Measurements from ENCODE around the gene CMTM3. TPM values are rescaled to one million over a fixed set of nuclear protein-coding genes. Genes with fewer than 3 reads are reported as not detected.
"Not testable (repeated sequence)": the region's sequence is repeated elsewhere in the genome, so short reads cannot be mapped to it uniquely, and the experiment has no call there.

CMTM3 gene
- total RNA-seq, 2 donors from 2014 or later = 82.4 to 90.6 TPM

DNA sequence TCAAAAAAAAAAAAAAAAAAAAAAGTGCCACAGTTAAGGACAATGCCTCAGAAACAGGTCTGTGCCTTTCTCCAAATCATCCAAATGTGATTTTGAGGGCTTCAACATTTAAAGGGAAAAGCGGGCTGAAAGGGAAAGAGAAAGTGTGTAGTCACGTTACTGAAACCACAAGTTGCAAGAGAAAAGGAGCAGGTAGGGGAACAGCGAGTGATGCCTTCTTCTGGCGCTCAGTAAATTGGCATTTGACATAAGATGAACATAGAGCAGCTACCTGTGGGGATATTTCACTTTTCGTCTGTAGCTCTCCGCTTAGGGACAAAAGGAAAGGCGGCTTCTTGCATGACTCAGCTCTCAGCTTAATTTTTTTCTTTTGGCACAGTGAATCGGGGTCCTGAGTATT lies 14.2 kb upstream of the CMTM3 start:
- Mint-ChIP-seq H3K4me3 (peak overlapping the region; percentile 82 to 85), H3K9me3 (no peaks in the 10 kb centered on the region), H3K4me1 (ENCODE audit: low read depth) (peaks cover 66% of the 10 kb centered on the region), H3K27ac (no peak overlapping the region), H3K36me3 (ENCODE audit: insufficient read depth in 2 of 2) (no peaks in the 10 kb centered on the region), H3K27me3 (ENCODE audit: low read depth) (no peaks in the 10 kb centered on the region)
- DNase-seq (peak in 1 of 2 donors; percentile 27), ATAC-seq (replicated peaks in 1 of 2) (peak; percentile 49 to 55)

- ATAC-seq (replicated peaks in 1 of 2) = no peak
- no peaks in the 10 kb centered on the region for H3K9me3 Mint-ChIP-seq
- H3K27ac Mint-ChIP-seq = no peak overlapping the region
- H3K4me1 Mint-ChIP-seq (ENCODE audit: low read depth) = peaks cover 69% of the 10 kb centered on the region
- no peaks in the 10 kb centered on the region for H3K27me3 Mint-ChIP-seq (ENCODE audit: low read depth)
- DNase-seq = no peak
- H3K4me3 Mint-ChIP-seq = peak overlapping the region; percentile 82 to 85
- no peaks in the 10 kb centered on the region for H3K36me3 Mint-ChIP-seq (ENCODE audit: insufficient read depth in 2 of 2)
Measured at GRCh38 chr16:66591018-66591417, 13.5 kb upstream of the CMTM3 start.

DNA sequence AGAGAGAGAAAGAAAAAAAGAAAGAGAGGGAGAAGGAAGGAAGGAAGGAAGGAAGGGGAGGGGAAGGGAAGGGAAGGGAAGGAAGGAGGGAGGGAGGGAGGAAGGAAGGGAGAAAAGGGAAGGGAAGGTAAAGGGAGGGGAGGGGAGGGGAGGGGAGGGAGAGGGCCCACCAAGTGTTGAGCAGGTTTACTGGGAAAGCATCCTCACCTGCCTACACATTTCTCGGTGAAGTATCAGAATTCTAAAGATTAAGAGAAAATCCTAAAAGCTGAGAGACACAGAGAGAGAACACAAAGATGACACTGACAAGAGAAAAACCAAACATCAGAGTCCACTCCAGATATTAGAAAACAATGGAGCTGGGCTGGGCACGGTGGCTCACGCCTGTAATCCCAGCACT lies 12.3 kb upstream of the CMTM3 start:
- Mint-ChIP-seq H3K27ac (peak overlapping the region; percentile 63), H3K9me3 (no peaks in the 10 kb centered on the region), H3K36me3 (ENCODE audit: insufficient read depth in 2 of 2) (no peaks in the 10 kb centered on the region), H3K4me3 (no peak overlapping the region), H3K4me1 (ENCODE audit: low read depth) (peaks cover 70% of the 10 kb centered on the region), H3K27me3 (ENCODE audit: low read depth) (no peaks in the 10 kb centered on the region)
- no peak for DNase-seq
- no peak for ATAC-seq (replicated peaks in 1 of 2)

GRCh38 chr16:66592814-66593213 lies 11.7 kb upstream of the CMTM3 start:
- H3K9me3 Mint-ChIP-seq = no peaks in the 10 kb centered on the region
- DNase-seq (no peak), ATAC-seq (replicated peaks in 1 of 2) (no peak)
- H3K4me1 Mint-ChIP-seq (ENCODE audit: low read depth) = peaks cover 69% of the 10 kb centered on the region
- H3K27ac Mint-ChIP-seq = no peak overlapping the region
- H3K27me3 Mint-ChIP-seq (ENCODE audit: low read depth) = no peaks in the 10 kb centered on the region
- no peak overlapping the region for H3K4me3 Mint-ChIP-seq
- no peaks in the 10 kb centered on the region for H3K36me3 Mint-ChIP-seq (ENCODE audit: insufficient read depth in 2 of 2)

DNA sequence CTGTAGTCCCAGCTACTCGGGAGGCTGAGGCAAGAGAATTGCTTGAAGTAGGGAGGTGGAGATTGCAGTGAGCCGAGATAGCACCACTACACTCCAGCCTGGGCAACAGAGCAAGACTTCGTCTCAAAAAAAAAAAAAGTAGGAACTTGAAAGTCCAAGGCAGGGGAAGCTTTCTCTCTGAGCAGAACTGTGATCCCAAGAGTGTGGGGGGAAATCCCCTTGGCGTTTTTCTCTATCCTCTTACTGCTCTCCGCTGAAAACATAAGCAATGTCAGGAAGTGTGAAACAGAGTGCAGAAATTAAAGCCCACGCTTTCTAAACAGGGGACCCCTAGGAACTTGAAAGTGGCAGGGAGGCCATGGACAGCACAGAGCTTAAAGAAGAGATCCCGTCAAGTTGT lies 9.8 kb upstream of the CMTM3 start:
- ATAC-seq (replicated peaks in 1 of 2) (no peak), DNase-seq (no peak)
- no peak overlapping the region for H3K27ac Mint-ChIP-seq
- H3K36me3 Mint-ChIP-seq (ENCODE audit: insufficient read depth in 2 of 2) = no peaks in the 10 kb centered on the region
- H3K4me3 Mint-ChIP-seq = no peak overlapping the region
- H3K27me3 Mint-ChIP-seq (ENCODE audit: low read depth) = no peaks in the 10 kb centered on the region
- H3K4me1 Mint-ChIP-seq (ENCODE audit: low read depth) = peaks cover 66% of the 10 kb centered on the region
- no peaks in the 10 kb centered on the region for H3K9me3 Mint-ChIP-seq

DNA sequence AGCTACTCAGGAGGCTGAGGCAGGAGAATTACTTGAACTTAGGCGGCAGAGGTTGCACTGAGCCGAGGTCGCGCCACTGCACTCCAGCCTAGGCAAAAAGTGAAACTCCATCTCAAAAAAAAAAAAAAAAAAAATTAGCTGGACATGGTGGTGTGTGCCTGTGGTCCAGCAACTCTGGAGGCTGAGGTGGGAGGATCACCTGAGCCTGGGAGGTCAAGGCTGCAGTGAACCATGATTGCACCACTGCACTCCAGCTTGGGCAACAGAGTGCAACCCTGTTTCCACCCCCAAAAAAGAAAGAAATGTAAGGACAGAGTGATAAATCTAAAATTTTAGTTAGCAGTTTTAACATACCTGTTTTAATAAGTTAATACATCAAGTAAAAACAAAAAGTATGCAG lies 7.9 kb upstream of the CMTM3 start:
- not testable (repeated sequence) for DNase-seq; H3K27me3 Mint-ChIP-seq (ENCODE audit: low read depth); H3K4me3 Mint-ChIP-seq; H3K9me3 Mint-ChIP-seq; H3K36me3 Mint-ChIP-seq (ENCODE audit: insufficient read depth in 2 of 2); ATAC-seq (replicated peaks in 1 of 2)
- Mint-ChIP-seq H3K27ac (peak overlapping the region; percentile 15), H3K4me1 (ENCODE audit: low read depth) (peaks cover 65% of the 10 kb centered on the region)

- no peak for DNase-seq
- Mint-ChIP-seq H3K27me3 (ENCODE audit: low read depth) (no peaks in the 10 kb centered on the region), H3K36me3 (ENCODE audit: insufficient read depth in 2 of 2) (peaks cover 3 to 8% of the 10 kb centered on the region in 2 donors), H3K4me3 (peak overlapping the region; percentile 40 to 71), H3K4me1 (ENCODE audit: low read depth) (peaks cover 61% of the 10 kb centered on the region), H3K9me3 (peaks cover 2 to 6% of the 10 kb centered on the region in 2 donors), H3K27ac (peak overlapping the region; percentile 30)
- ATAC-seq (replicated peaks in 1 of 2) = peak; percentile 66 to 73
Measured at GRCh38 chr16:66596986-66597848, 7.3 kb upstream of the CMTM3 start.

DNA sequence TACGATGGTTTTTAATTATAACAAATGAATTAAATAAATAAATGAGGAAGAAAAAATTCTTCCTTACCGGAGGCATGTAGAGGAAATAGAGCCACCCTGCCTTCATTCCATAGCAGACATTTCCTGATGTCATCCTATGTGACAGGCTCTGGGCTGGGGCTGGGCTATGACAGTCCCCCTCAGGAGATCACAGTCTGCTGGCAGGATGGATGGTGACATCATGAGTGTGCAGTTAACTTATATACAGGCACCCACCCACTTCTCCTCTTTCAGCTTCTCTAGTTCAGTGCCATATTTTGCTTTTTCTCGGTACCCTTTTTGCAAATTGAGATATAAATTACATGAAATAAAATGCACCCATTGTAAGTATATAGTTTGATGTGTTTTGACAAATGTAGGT lies 6.4 kb upstream of the CMTM3 start:
- peak overlapping the region in 1 of 2 donors; percentile 44 for H3K4me3 Mint-ChIP-seq

DNA sequence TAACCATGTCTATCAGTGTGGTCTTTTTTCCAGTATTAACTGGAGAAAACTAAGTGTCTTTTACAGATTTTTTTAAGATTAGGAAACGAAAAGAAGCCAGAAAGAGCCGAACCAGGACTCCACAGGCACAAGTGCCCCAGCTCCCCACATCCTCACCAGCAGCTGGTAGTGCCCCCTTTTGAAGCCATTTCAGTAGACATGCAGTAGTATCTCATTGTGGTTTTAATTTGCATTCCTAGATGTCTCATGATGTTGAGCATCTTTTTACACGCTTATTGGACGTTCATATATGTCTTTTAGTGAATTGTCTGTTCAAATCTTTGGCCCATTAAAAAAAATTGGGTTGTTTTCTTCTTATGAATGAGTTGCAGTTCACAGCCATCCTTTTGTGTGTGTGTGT lies 4.8 kb upstream of the CMTM3 start:
- Mint-ChIP-seq H3K4me1 (ENCODE audit: low read depth) (peaks cover 59% of the 10 kb centered on the region), H3K36me3 (ENCODE audit: insufficient read depth in 2 of 2) (peaks cover 5 to 11% of the 10 kb centered on the region in 2 donors), H3K9me3 (peaks cover 2 to 6% of the 10 kb centered on the region in 2 donors), H3K4me3 (peak overlapping the region; percentile 18 to 39), H3K27ac (peak overlapping the region; percentile 35), H3K27me3 (ENCODE audit: low read depth) (no peaks in the 10 kb centered on the region)
- DNase-seq (no peak), ATAC-seq (replicated peaks in 1 of 2) (no peak)

More for the DNA sequence above, 6.4 kb upstream of the CMTM3 start:
- peaks cover 2 to 6% of the 10 kb centered on the region in 2 donors for H3K9me3 Mint-ChIP-seq
- H3K27me3 Mint-ChIP-seq (ENCODE audit: low read depth) = no peaks in the 10 kb centered on the region
- DNase-seq (peak in 1 of 2 donors; percentile 27), ATAC-seq (replicated peaks in 1 of 2) (peak; percentile 60 to 73)
- H3K36me3 Mint-ChIP-seq (ENCODE audit: insufficient read depth in 2 of 2) = peaks cover 3 to 8% of the 10 kb centered on the region in 2 donors
- peaks cover 63% of the 10 kb centered on the region for H3K4me1 Mint-ChIP-seq (ENCODE audit: low read depth)
- H3K27ac Mint-ChIP-seq = peak overlapping the region; percentile 45

GRCh38 chr16:66600477-66600876 lies 4.0 kb upstream of the CMTM3 start:
- DNase-seq (no peak), ATAC-seq (replicated peaks in 1 of 2) (no peak)
- Mint-ChIP-seq H3K4me3 (no peak overlapping the region), H3K27me3 (ENCODE audit: low read depth) (no peaks in the 10 kb centered on the region), H3K4me1 (ENCODE audit: low read depth) (peaks cover 56% of the 10 kb centered on the region), H3K36me3 (ENCODE audit: insufficient read depth in 2 of 2) (peaks cover 5 to 11% of the 10 kb centered on the region in 2 donors), H3K9me3 (peaks cover 2 to 6% of the 10 kb centered on the region in 2 donors), H3K27ac (peak overlapping the region; percentile 12)

- DNase-seq (no peak), ATAC-seq (replicated peaks in 1 of 2) (no peak)
- H3K4me3 Mint-ChIP-seq = no peak overlapping the region
- H3K36me3 Mint-ChIP-seq (ENCODE audit: insufficient read depth in 2 of 2) = peaks cover 5 to 11% of the 10 kb centered on the region in 2 donors
- H3K4me1 Mint-ChIP-seq (ENCODE audit: low read depth) = peaks cover 58% of the 10 kb centered on the region
- peaks cover 2 to 6% of the 10 kb centered on the region in 2 donors for H3K9me3 Mint-ChIP-seq
- no peak overlapping the region for H3K27ac Mint-ChIP-seq
- H3K27me3 Mint-ChIP-seq (ENCODE audit: low read depth) = no peaks in the 10 kb centered on the region
Measured at GRCh38 chr16:66601471-66601870, 3.0 kb upstream of the CMTM3 start.

- Mint-ChIP-seq H3K36me3 (ENCODE audit: insufficient read depth in 2 of 2) (peaks cover 5 to 12% of the 10 kb centered on the region in 2 donors), H3K27me3 (ENCODE audit: low read depth) (no peaks in the 10 kb centered on the region), H3K4me1 (ENCODE audit: low read depth) (peaks cover 64% of the 10 kb centered on the region), H3K9me3 (peaks cover 2 to 6% of the 10 kb centered on the region in 2 donors), H3K27ac (peak overlapping the region; percentile 64), H3K4me3 (peak overlapping the region; percentile 71 to 95)
- ATAC-seq (replicated peaks in 1 of 2) (peak; percentile 64 to 67), DNase-seq (peak; percentile 71 to 72)
Measured at GRCh38 chr16:66603537-66604375, 748 bp upstream of the CMTM3 start.

Measured in activated T-cell treated with anti-CD3 and anti-CD28 coated beads, Interleukin-2, amount 50 U/mL, for 72 hours (primary cell).